Measurements from ENCODE around the gene ZBTB45.

- TF ChIP-seq CTCF (IDR thresholded peaks at IDR 0.05; ENCODE audit: poor library complexity) (peak; percentile 2), EZH2phosphoT487 (IDR thresholded peaks at IDR 0.05; ENCODE audit: low read depth, severe bottlenecking, unreplicated experiment) (no peak)
These were observed 39.1 kb upstream of the ZBTB45 start for GRCh38 chr19:58558623-58559274.

Measured in hepatocyte (in vitro differentiated cells).